Ishikawa (cell line): ENCODE results near the gene ARSB.

ENCODE experiments used
- CREB1 ChIP-seq: IDR thresholded peaks from 2 replicates; pipeline ENCODE4 v1.6.1; 2012; ENCODE audit warnings: low read depth
- MAX ChIP-seq: IDR thresholded peaks from 2 replicates; pipeline ENCODE4 v1.6.1; 2012
- RAD21 ChIP-seq: IDR thresholded peaks from 2 replicates; pipeline ENCODE4 v1.6.1; 2012; ENCODE audit warnings: low read depth
- REST ChIP-seq: IDR thresholded peaks from 2 replicates; pipeline ENCODE4 v1.6.1; 2012; ENCODE audit warnings: low read depth, mild to moderate bottlenecking
- TAF1 ChIP-seq: IDR thresholded peaks from 2 replicates; pipeline ENCODE4 v1.6.1; 2012; ENCODE audit warnings: low read depth, mild to moderate bottlenecking
- TEAD4 ChIP-seq: IDR thresholded peaks from 2 replicates; pipeline ENCODE4 v1.6.1; 2012
- YY1 ChIP-seq: IDR thresholded peaks from 2 replicates; pipeline ENCODE4 v1.6.1; 2012; ENCODE audit warnings: low read depth
- ZBTB7A ChIP-seq: IDR thresholded peaks from 2 replicates; pipeline ENCODE4 v1.6.1; 2012; ENCODE audit warnings: low read depth
- TF ChIP-seq, protein P1 (sequence below): IDR thresholded peaks from 2 replicates; pipeline ENCODE4 v1.6.1; 2012

- TF ChIP-seq CREB1 (no peak), MAX (no peak), RAD21 (no peak), REST (no peak), YY1 (no peak), TAF1 (no peak), ZBTB7A (no peak), TEAD4 (no peak)
- TF ChIP-seq, protein P1, sequence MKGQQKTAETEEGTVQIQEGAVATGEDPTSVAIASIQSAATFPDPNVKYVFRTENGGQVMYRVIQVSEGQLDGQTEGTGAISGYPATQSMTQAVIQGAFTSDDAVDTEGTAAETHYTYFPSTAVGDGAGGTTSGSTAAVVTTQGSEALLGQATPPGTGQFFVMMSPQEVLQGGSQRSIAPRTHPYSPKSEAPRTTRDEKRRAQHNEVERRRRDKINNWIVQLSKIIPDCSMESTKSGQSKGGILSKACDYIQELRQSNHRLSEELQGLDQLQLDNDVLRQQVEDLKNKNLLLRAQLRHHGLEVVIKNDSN: no peak
These were observed 664 bp upstream of the ARSB start for GRCh38 chr5:78985725-78986223.
